ENCODE results near the gene CAMKV. TPM values are rescaled to one million over a fixed set of nuclear protein-coding genes. Genes with fewer than 3 reads are reported as not detected.
A peak's percentile ranks its signal among the peaks of the same experiment; 100 is the strongest.
"Not testable (repeated sequence)": the region's sequence is repeated elsewhere in the genome, so short reads cannot be mapped to it uniquely, and the experiment has no call there.

CAMKV gene, protein sequence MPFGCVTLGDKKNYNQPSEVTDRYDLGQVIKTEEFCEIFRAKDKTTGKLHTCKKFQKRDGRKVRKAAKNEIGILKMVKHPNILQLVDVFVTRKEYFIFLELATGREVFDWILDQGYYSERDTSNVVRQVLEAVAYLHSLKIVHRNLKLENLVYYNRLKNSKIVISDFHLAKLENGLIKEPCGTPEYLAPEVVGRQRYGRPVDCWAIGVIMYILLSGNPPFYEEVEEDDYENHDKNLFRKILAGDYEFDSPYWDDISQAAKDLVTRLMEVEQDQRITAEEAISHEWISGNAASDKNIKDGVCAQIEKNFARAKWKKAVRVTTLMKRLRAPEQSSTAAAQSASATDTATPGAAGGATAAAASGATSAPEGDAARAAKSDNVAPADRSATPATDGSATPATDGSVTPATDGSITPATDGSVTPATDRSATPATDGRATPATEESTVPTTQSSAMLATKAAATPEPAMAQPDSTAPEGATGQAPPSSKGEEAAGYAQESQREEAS
- not detected in 2 replicates for total RNA-seq (ENCODE audit: low replicate concordance)

DNA sequence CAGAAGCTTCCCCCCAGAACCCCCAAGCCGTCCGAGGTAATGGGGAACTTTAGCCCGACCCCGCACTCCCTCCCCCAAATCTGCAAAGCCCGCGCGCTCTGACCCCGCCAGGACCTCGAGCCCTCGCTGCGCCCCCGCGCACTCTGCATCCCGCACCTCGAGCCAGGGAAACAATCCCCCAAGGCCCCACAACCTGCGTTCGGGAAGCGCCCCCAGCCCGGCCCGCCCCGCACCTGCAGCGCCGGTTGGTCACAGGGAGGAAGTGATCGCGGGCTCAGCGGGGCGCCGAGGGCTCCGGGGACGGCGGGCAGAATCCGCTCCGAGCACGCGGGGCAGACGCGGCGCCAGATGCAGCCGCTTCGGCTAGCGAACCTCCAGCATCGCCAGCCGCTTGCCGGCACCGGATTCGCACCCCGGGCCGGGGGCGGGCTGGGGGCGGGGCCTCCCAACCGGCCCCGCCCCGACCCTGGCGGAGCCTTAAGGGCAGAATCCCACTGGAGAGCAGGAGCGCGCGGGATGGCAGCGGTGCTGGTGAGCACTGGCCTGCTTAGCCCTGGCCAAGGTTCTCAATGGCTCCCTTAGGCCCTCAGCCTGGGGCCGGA lies at the start of gene CAMKV:
Gene CAMKV, minus strand, starts transcription at position 382 of the 602 bp plus-strand sequence. CDS start 7,518 bp downstream, outside the sequence.
- TF ChIP-seq, protein P1, sequence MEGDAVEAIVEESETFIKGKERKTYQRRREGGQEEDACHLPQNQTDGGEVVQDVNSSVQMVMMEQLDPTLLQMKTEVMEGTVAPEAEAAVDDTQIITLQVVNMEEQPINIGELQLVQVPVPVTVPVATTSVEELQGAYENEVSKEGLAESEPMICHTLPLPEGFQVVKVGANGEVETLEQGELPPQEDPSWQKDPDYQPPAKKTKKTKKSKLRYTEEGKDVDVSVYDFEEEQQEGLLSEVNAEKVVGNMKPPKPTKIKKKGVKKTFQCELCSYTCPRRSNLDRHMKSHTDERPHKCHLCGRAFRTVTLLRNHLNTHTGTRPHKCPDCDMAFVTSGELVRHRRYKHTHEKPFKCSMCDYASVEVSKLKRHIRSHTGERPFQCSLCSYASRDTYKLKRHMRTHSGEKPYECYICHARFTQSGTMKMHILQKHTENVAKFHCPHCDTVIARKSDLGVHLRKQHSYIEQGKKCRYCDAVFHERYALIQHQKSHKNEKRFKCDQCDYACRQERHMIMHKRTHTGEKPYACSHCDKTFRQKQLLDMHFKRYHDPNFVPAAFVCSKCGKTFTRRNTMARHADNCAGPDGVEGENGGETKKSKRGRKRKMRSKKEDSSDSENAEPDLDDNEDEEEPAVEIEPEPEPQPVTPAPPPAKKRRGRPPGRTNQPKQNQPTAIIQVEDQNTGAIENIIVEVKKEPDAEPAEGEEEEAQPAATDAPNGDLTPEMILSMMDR (IDR thresholded peaks at IDR 0.05; ENCODE audit: insufficient read depth, low read length), result no peak
- no peak for DNase-seq (ENCODE audit: low read depth)
- H3K4me3 ChIP-seq (ENCODE audit: low read depth, low read length), result no peak within 1 kb of the TSS

DNA sequence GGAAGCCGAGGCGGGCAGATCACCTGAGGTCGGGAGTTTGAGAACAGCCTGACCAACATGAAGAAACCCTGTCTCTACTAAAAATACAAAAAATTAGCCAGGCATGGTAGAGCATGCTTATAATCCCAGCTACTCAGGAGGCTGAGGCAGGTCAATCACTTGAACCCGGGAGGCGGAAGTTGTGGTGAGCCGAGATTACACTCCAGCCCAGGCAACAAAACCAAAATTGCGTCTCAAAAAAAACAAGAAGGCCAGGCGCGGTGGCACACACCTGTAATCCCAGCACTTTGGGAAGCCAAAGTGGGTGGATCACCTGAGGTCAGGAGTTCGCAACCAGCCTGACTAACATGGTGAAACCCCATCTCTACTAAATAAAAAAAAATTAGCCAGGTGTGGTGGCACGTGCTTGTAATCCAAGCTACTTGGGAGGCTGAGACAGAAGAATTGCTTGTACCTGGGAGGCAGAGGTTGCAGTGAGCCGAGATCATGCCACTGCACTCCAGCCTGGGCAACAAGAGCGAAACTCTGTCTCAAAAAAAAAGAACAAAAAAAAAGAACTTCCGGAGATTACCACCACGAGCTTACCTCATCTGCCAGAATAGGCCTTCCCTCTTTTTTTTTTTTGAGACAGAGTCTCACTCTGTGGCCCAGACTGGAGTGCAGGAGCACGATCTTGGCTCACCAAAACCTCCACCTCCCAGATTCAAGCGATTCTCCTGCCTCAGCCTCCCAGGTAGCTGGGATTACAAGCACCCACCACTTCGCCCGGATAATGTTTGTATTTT lies 48.3 kb upstream of the CAMKV start:
- not testable (repeated sequence) for DNase-seq (ENCODE audit: low read depth); H3K4me3 ChIP-seq (ENCODE audit: low read depth, low read length)

DNA sequence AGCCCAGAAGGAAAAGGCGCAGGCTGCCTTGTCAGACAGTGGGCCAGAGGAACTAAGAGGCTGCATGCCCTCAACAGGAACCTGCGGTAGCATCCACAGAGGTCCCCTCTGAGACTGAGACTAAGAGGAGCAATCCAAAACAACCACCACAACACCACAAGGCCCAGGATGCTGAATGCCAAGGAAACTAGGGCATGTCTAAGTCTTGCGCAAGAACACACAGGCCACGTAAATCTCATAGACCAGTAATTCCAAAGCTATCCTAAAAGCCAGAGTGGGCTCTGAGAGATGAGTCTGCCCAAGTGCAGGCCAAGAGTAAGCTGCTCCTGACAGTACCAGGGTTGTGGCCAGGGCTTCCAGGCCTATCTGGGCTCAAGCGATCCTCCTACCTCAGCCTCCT lies 47.0 kb upstream of the CAMKV start:
- TF ChIP-seq, protein P1 (IDR thresholded peaks at IDR 0.05; ENCODE audit: insufficient read depth, low read length), result no peak
- DNase-seq (ENCODE audit: low read depth), result peak; percentile 47
- no peak overlapping the region for H3K4me3 ChIP-seq (ENCODE audit: low read depth, low read length)

DNA sequence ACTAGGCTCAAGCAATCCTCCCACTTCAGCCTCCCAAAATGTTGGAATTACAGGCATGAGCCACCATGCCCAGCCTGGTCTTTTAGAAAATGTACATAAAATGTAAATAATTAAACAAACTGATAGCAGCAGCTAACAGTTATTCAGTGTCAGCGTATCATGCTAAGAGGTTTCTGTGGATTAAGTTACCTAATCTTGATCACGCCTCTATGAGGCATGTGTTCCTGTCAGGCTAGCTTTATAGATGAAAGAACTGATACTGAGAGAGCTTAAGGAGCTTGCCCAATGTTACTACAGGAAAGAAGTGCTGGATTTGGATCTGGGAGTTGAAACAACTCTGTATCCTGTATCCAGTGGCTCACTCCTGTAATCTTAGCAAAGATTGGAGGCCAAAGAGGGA lies 45.2 kb upstream of the CAMKV start:
- DNase-seq (ENCODE audit: low read depth), result no peak
- TF ChIP-seq, protein P1 (IDR thresholded peaks at IDR 0.05; ENCODE audit: insufficient read depth, low read length), result no peak
- H3K4me3 ChIP-seq (ENCODE audit: low read depth, low read length), result no peak overlapping the region

DNA sequence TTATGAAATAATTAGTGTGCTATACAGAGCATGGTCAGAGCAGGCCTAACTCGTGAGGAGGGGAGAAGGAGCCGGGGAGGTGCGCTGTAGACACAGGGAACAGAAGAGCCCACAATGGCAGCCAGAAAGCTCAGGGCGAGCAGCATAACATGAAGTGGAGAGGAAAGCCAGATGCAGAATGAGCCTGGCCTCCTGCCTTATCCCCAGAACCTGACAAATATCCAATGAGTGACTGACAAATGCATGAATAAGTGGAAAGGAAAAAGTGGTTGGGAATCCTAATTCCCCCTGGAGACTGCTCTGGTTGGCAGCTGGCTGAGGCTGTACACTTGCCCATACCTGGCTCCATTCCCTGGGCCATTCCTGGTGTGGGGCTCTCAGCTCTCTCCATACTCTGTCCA lies 43.2 kb upstream of the CAMKV start:
- TF ChIP-seq, protein P1 (IDR thresholded peaks at IDR 0.05; ENCODE audit: insufficient read depth, low read length), result no peak
- DNase-seq (ENCODE audit: low read depth), result no peak
- H3K4me3 ChIP-seq (ENCODE audit: low read depth, low read length), result no peak overlapping the region

DNA sequence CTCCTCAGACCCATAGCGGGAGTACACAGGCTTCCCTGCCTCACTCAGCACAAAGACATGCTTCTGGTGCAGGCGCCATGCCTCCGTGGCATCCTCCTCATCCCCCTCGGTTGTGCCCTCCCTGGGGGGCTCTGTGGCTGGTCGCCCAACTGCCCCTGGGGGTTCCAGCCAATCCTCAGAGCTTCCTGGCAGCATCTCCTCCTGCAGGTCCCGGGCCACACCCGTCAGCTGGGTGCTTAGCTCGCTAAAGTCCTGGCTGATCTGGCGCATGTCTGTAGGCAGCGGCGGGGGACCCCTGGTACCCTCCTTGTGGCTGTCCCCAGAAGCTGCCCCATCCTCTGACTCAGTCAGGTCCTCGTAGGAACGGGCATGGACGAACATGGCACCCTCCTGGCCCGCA lies 41.9 kb upstream of the CAMKV start:
- DNase-seq (ENCODE audit: low read depth), result no peak
- no peak overlapping the region for H3K4me3 ChIP-seq (ENCODE audit: low read depth, low read length)
- TF ChIP-seq, protein P1 (IDR thresholded peaks at IDR 0.05; ENCODE audit: insufficient read depth, low read length), result no peak

DNA sequence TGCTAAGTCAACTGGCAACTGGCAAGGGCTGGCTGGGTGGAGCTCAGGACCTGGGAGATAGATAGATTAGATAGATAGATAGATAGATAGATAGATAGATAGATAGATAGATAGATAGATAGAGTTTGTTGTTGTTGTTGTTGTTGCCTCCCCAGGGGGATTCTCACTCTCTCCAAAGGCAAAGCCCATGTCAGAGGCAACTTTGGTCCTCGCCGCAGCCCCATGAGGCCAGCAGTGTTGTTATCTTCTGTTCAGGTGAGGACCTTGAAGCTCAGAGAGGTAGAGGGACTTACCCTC lies 41.4 kb upstream of the CAMKV start:
- no peak for DNase-seq (ENCODE audit: low read depth)
- no peak overlapping the region for H3K4me3 ChIP-seq (ENCODE audit: low read depth, low read length)
- TF ChIP-seq, protein P1 (IDR thresholded peaks at IDR 0.05; ENCODE audit: insufficient read depth, low read length), result no peak
